ENCODE results near the gene METTL15. TPM values are rescaled to one million over a fixed set of nuclear protein-coding genes. Genes with fewer than 3 reads are reported as not detected.

The METTL15 gene
- total and polyA plus RNA-seq, 2 of the 8 experiments (the other 6 are each of a cell fraction or from before 2014, with no cell fraction given): 5.4 to 10.5 TPM

GRCh38 chr11:28274216-28274615 is 166.0 kb downstream of the METTL15 start (continued):
- no peak for TF ChIP-seq CHD7 (IDR thresholded peaks at IDR 0.05; ENCODE audit: insufficient replicate concordance, low read length)
- no peak for TF ChIP-seq HDAC2 (IDR thresholded peaks at IDR 0.05; ENCODE audit: borderline replicate concordance in 1 of 2, low read depth in 2 of 2, low read length in 2 of 2)
- no peak for TF ChIP-seq RXRA (IDR thresholded peaks at IDR 0.05; ENCODE audit: insufficient read depth, low read depth, low read length)
- TF ChIP-seq JUND (IDR thresholded peaks at IDR 0.05; ENCODE audit: low read length): no peak
- TF ChIP-seq POLR2A (IDR thresholded peaks at IDR 0.05; ENCODE audit: control extremely low read depth in 1 of 2, low read depth in 2 of 2, low read length in 2 of 2): no peak
- TF ChIP-seq SAP30 (IDR thresholded peaks at IDR 0.05; ENCODE audit: insufficient read depth, insufficient replicate concordance, low read length): no peak
- no peak for TF ChIP-seq PHF8 (conservative IDR thresholded peaks at IDR 0.05; ENCODE audit: low read depth, low read length)
